Urothelium cell line (cell line): ENCODE data around the gene POR.
"Not testable (repeated sequence)": the region's sequence is repeated elsewhere in the genome, so short reads cannot be mapped to it uniquely, and the experiment has no call there.

Experiments
- DNase-seq: peaks from one replicate; pipeline ENCODE4 v3.0.0; 2011; ENCODE audit warnings: low spot score, mixed read lengths
- FAIRE-seq: peaks from 2 replicates; lab custom pipeline; 2011; peaks lifted over from hg19 to GRCh38; lab: Jason Lieb, UNC

POR gene

DNA sequence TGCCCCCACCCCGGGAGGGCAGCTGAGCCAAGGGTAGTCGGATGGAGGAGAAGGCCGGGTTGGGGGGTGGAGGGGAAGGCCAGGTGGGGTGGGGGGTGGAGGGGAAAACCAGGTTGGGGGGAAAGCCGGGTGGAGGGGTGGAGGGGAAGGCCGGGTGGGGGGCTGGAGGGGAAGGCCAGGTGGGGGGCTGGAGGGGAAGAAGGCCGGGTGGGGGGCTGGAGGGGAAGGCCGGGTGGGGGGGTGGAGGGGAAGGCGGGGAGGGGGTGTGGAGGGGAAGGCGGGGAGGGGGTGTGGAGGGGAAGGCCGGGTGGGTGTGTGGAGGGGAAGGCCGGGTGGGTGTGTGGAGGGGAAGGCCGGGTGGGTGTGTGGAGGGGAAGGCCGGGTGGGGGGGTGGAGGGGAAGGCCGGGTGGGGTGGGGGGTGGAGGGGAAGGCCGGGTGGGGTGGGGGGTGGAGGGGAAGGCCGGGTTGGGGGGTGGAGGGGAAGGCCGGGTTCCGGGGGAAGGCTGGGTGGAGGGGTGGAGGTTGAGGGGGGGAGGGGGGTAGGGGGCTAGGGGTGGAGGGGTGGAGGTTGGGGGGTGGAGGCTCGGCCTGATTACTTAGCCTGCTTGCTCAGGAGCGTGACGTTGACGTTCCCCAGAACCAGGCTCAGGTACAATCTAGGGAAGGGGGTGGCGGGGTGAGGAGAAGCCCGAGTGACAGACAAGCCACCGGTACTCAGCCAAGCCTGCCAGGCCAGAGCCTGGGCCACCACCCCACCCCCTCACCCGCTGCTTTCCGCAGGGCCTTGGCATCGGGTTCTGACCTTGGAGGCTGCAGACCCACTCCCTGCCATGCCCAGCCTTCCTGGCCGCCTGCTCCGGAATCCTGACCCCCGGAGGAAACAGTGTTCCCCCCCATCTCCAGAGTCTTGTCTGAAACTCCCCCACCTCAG is 73.9 kb downstream of the POR start:
- no peak for FAIRE-seq
- DNase-seq: no peak

DNA sequence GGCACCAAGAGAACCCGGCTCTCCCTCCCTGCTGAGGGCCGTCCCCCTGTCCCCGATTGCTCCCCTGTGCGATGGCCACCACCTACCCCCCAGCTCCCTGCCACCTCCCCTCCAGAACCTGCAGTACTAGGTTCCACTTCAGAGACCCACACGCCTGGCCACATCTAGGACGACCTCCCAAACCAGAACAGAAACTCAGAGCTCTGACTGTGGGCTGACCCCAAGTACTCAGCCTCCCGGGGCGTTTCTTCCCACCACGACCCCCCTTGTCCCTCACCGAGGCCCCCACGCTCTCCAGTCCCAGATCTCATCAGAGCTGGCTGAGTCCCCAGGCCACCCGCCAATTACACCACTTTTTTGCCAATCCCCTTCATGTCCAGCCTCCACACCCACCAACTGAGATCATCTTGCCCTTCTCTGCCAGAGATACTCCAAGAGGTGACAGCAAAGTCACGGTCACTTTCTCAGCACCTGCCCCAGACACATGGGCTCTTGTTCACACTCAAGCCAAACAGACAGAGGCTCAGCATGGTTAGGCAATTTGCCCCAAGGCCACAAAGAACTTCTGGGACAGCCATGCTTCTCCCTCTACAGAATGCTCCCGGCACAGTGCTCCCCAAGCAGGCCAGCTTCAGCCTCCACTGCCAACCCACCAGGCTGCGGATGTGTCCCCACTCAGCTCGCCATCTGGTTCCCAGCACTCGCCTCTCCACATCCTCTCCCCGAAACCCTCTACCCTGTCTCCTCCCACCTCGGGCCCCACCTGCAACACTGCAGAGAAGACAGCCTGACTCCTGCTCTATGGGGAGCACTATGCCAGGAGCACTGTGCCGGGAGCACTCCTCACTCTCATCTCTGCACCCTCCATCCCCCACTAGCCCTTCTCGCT is 74.8 kb downstream of the POR start:
- DNase-seq (no peak), FAIRE-seq (no peak)

DNA sequence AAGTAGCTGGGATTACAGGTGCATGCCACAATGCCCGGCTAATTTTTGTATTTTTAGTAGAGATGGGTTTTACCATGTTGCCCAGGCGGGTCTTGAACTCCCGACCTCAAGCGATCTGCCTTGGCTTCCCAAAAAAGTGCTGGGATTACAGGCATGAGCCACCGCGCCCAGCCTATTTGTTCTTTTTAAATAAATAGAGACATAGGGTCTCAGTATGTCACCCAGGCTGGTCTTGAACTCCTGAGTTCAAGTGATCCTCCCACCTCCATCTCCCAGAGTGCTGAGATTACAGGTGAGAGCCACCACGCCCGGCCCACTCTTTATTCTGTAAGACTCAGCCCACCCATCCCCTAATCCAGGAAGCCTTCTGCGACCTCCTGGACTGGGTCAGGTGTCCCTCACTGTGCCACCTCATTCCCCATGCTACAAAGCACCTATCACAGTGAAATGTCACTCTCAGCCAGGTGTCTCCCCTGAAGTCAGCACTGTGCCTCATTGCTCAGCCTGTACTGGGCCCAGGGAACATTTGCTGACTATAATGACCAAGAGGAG is 76.7 kb downstream of the POR start:
- FAIRE-seq (no peak), DNase-seq (no peak)

DNA sequence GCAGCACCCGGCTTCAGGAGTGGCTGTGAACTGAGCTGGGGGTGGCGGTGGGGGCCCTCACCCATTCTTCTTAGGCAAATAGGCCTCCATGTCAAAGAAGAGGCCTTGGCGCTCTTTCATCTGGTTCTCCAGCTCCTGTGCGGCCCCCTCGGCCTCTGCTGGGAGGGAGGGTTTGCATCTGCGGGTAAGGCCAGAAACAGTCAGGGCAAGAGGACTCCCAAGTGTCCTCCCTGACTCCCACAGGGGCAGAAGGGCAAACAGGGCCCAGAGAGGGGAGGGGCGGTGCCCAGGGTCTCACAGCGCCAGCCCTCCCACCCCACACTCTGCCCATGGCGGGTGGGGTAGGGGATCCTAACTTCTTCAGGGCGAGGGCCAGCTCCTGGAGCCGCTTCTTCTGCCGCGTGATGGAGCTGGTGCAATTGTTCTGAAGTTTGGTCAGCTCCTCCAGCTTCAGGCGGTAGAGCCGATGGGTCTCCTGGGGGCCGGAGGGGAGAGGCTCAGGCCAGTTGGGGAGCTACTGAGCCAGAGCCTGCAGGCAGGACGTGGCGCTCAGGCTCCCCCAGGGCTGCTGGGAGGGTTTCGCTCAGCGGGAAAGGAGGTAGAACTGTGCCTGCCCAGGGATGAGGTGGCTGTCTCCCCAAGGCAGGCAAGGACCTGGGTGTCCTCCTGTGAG is 77.3 kb downstream of the POR start:
- no peak for FAIRE-seq
- DNase-seq: no peak

DNA sequence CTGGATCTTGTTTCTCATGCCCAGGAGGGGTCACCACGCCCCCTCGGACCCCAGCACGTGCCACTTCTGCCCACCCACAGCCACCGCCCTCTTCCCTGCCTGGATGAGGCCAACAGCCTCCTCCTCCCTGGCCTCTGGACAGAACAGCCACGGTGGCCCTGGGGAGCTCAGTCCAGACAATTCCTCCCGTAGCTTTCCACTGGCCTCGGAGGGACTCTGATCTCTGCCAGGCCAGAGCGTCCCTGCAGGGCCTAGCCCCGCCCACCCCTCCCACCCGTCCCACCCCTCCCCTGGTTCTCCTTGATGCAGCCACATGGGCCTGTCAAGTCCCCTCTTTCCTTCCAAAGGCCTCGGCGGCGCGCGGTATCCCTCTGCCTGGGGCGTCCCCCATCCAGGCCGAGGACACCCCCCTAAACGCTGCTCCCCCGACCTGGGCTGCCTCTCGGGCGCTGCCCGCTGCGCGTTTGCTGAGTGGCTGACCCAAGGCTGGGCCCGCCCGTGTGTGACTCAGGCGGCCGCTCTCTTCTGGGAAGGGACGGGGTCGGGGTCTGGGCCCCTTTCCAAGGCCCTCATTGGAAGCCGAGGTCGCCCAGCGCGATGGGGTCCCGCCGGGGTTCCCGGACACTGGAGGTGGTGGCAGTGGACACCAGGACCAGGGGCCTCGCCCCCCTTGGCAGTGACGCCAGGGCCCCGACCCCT is 78.9 kb downstream of the POR start:
- peak; percentile 83 for DNase-seq
- FAIRE-seq: no peak

DNA sequence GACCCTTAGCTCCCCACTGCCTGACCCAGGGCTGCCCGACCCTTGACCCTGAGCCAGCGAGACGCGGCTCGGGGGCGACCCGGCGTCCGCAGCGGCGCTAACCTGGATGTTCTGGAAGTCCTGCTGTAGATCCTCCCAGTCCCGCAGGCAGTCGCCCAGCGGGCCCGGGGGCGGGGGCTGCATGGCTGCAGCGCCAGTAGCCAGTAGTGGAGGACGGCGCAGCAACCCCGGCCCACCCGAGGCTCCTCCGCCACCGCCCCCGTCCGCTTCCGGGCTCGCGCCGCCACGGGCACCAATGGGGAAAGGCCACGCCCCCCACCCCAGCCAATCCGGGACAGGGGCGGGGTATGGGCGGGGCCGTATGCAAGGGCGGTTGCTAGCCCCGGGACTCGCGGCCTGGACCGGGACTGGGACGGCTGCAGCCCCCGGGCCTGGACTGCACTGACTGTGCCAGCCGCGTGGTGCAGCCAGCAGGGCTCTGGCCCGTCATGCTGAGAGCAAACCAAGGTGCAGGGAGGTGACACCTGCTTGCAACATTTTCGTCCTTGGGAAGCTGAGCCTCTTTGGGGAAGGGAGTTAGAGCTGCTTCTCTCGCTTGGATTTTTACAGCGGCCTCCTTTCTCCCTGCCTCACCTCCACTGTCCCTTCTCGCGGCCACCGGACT is 79.6 kb downstream of the POR start, which contains the start of gene TMEM120A:
TMEM120A (minus strand) TSS at position 208 of the 664 bp plus-strand sequence; CDS start at position 183, 25 bp downstream.
- FAIRE-seq (peak; percentile 80), DNase-seq (peak; percentile 100)

DNA sequence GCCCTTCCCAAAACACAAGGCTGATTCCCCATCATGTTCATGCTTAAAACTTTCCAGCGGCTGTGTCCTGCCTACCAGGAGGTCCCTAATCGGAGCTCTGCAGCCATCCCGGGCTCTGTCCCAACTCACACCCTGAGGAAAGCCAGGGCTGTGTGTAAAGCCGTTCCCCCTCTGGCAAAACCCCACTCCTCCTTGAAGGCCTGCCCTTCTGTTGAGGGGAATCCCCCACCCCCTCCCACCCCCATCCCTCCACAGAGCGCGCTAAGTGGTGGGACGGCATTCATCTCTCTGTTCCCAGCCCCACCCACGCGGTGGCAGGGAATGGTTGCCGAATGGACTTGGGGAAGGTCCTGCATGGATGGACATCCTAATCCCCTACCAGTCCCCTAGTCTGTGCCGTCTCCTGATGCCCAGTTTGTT is 80.1 kb downstream of the POR start:
- FAIRE-seq: no peak
- DNase-seq: no peak

DNA sequence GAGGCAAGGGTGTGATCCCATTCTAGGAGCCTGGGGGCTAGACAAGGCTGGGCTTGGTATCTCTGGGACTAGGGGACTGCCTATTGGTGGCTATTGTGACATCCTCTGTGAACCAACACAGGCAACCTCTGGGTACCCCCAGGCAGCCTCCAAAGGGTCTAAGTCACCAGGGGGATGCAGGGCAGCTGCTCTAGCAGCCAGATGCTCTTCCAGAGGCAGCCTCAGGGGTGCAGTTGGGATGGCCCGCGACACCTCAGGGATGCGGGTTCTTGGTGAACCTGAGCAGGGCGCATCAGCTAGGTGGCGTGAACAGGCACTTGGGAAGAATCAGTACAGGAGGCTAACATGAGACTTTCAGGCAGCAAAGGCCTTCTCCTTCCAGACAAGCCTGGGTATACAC is 81.0 kb downstream of the POR start:
- DNase-seq (no peak), FAIRE-seq (no peak)

DNA sequence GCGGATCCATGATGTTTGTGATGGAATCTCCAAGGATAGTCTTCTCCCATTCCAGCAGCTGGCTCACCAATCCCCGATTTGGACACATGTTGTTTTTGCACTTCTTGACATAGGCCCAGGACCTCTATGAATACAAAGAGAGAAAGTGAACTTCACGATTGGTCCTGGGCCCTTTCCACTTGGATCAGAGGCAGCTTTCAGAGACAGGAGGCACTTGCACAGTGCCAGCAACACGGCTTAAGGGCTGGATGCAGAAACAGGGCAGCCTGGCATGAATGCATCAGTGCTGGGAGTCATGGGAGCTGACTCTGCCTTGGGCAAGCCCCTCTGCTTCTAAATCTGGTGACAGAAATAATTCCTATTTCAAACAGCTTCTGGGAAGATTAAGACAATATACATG is 81.5 kb downstream of the POR start:
- DNase-seq (no peak), FAIRE-seq (no peak)

DNA sequence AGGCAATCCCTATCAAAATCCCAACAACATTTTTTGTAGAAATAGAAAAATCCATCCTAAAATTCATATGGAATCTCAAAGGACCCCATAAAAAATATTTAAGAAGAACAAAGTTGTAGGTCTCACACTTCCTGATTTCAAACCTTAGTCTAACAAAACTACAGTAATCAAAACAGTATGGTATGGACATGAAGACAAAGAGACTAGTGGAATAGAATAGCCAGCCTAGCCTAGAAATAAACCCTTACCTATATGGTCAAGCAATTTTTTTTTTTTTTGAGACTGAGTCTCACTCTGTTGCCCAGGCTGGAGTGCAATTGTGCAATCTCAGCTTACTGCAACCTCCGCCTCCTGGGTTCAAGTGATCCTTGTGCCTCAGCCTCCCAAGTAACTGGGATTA is 83.1 kb downstream of the POR start:
- DNase-seq (no peak), FAIRE-seq (no peak)

DNA sequence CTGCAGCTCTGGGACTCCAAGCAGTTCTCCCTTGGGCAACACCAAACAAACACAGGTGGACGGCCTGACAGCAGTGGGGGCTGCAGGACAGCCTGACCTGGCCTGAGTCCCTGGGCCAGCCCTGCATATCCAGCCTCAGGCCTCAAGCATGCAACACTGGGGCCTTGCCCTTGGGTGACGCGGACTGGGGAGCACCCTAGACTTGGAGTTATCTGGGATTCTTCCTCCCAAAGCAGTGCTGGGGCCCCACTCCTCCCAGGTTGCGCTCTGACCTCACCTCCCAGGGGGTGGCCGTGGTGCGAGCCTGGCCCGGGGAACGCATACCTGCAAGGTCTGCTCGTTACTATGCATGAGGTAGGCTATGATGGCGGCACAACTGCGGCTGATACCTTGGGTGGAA is 85.6 kb downstream of the POR start:
- no peak for FAIRE-seq
- no peak for DNase-seq

DNA sequence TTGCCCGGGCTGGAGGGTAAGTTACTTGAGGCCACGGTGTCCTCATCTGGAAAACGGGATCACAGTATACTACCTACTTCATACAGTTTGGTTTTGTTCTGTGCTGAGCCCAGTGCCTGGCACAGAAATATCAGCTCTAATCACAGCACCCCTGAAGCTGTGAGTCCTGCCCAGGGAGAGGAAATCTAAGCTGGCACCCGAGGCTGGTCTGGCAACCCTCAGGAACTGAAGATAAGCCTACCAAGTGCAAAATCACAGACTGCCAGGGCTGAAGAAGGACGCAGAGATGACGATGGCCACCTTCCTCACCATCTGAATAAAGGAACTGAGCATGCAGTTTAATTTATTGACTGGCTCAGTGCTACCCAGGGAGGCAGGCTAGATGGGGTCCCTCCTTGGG is 87.2 kb downstream of the POR start:
- FAIRE-seq (no peak), DNase-seq (no peak)

DNA sequence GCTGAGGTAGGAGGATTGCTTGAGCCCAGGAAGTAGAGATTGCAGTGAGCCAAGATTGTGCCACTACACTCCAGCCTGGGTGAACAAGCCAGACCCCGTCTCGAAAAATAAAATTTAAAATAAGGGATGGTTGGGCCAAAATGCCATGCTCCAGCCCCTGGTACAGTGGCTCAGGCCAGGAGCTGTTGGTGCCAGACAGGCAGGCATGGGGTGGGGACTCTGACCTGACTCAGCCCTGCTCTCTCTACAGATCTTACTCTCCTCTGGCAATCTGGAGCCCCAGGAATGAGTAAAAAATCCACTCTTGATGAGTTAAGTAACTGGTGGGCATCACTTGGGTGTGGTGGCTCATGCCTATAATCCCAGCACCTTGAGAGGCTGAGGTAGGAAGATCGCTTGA is 87.9 kb downstream of the POR start:
- FAIRE-seq: no peak

DNA sequence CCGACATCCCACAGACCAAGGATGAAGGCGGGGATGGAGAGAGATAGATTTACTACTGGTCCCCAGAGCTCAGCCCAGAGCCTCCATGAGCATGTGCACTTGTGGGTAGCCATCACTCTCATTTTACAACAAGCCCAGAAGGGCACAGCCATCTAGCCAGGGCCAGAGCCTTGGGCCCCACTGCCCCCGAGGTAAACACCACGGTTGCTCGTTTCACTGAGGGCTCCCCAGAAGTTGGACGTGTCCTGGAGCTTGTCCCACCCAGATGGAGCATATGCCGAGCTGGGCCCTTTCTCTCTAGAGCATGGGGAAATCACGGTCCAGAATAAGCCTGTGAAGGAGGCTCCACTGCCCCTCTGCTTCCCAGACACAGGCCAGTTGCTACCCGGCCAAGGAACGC is 88.4 kb downstream of the POR start:
- no peak for FAIRE-seq

More for the DNA sequence above, 87.9 kb downstream of the POR start:
- no peak for DNase-seq

DNA sequence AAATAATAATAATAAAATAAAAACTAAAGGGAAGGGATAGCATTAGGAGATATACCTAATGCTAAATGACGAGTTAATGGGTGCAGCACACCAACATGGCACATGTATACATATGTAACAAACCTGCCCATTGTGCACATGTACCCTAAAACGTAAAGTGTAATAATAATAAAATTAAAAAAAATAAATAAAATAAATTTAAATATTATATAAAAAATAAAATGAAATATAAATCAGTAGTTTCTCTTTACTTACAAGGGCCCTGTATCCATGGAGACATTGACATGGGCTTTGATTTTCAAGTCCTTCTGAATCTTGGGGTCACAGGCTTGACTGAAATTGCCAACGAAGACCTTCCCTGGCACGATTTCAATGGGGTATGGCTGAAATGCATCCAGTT is 90.0 kb downstream of the POR start:
- DNase-seq, FAIRE-seq: not testable (repeated sequence)

More for the DNA sequence above, 88.4 kb downstream of the POR start:
- DNase-seq: no peak

DNA sequence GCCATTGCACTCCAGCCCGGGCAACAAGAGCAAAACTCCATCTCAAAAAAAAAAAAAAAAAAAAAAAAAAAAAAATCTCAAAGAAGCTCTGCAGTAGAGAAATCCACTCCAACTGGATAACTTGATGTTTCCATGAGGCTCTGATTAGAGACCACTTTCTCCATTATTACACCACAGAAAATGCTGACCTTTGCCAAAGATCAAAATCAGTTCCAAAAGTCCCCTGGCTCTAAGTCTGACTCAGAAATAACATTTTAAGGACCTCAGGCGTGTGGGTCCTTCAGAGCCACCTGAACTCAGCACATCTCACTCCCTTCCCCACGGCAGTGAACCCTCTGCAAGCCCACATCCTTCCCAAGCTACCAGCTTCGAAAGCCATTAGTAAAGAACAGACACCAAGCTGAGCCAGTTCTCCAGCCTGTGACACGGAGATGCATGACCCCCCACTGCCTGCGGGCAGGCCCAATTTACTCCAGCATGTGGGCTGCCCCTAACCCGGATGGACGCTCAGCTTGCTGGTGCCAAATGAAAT is 93.3 kb downstream of the POR start:
- no peak for DNase-seq
- FAIRE-seq: no peak

DNA sequence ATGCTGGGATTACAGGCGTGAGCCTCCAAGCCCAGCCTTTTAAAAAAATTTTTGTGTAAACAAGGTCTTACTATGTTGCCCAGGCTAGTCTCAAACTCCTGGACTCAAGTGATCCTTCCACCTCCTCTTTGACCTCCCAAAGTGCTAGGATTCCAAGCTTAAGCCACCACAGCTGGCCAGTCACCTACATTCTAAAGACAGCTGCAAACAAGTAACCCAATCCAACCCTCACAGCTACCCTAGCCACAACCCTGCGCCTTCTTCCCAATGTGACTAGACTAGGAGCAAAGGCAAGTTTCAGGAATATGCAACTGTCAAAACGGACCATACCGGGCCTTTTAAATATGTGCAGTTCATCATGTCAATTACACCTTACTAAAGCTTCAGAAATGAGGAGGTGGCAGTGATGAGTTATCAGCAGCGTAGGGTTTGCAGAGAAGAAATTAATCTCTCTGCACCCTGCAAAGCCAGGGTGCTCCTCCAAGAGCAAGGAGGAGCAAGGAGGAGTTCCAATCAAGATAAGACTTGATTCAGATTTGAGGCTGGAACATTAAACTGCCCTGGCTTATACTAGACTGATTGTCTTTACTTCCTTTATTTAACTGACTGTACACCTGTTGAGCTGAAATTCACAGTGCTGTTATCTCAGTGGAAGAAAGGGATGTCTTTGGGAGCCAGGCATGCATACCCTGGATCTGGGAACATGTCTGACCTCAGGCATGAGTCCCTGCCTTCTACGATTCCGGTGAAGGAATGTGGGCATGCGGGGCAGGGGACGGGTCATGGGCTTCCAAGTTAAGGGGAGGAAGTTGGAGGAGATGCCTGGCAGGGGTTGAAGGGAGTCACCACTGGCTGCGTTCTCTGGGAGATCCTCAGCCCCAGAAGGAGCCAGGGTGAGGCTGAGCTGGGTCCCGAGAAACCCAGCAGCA is 95.0 kb downstream of the POR start:
- FAIRE-seq: no peak
- DNase-seq: no peak

DNA sequence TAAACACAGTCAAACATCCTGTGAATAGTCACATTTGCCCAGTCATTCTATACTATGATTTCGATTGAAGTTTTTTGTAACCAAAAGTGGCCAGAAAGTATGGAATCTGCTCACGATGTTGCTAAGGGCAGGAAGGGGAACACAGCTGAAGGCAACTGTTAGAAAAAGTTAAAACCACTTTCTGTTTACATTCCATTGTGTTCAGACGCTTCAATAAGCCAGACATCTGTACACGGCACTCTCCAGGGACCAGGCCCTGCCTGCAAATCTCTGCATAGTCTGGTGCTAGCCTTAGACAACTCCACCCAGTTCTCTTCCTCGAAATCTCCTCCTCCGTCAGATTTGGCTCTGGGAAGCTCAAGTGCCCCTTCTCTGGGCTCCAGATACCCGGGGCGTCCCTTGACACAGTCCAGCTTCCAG is 96.5 kb downstream of the POR start:
- DNase-seq (no peak), FAIRE-seq (no peak)
